Astrocyte (in vitro differentiated cells and primary cell): Measurements from ENCODE around the gene GPR26.

Experiments
- EZH2 ChIP-seq: IDR thresholded peaks from 2 replicates; pipeline ENCODE4 v1.6.1; 2012; ENCODE audit warnings: mild to moderate bottlenecking, low read length, inconsistent platforms; ENCODE audit not compliant: insufficient read depth
- TF ChIP-seq, protein P1 (sequence below): IDR thresholded peaks from 2 replicates; pipeline ENCODE4 v1.5.1; 2011; ENCODE audit warnings: low read depth, mild to moderate bottlenecking, inconsistent platforms, low read length, moderate library complexity; ENCODE audit not compliant: insufficient read depth

DNA sequence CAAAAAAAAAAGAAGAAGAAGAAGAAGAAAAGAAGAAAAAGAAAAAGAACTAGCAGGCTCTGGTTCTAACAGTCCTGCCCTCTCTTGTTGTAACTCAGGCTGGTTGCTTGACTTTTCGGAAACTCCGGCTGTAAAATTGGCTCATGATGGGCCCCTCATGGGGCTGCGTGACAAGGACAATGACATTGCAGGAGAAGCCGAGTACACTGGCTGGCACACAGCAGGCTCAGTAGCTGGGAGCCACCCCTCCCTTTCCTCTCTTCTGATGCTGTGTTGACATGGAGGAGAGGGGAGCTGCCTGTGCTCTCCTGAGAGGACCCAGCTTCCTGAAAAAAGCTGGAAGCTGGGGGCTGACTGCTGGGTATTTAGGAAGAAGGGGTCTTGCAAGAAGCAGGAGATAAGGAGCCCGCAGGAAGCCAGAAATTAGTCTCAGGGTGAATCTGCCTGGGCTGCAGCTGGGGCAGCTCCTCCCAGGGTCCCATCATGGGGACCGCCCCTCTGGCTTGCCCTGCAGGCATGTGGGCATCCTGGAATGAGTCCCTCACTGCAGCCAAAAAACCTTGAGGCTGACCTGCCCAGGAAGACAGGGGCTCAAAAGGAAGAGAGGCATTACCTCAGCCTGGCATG, 14.6 kb upstream of the GPR26 start:
- TF ChIP-seq, protein P1, sequence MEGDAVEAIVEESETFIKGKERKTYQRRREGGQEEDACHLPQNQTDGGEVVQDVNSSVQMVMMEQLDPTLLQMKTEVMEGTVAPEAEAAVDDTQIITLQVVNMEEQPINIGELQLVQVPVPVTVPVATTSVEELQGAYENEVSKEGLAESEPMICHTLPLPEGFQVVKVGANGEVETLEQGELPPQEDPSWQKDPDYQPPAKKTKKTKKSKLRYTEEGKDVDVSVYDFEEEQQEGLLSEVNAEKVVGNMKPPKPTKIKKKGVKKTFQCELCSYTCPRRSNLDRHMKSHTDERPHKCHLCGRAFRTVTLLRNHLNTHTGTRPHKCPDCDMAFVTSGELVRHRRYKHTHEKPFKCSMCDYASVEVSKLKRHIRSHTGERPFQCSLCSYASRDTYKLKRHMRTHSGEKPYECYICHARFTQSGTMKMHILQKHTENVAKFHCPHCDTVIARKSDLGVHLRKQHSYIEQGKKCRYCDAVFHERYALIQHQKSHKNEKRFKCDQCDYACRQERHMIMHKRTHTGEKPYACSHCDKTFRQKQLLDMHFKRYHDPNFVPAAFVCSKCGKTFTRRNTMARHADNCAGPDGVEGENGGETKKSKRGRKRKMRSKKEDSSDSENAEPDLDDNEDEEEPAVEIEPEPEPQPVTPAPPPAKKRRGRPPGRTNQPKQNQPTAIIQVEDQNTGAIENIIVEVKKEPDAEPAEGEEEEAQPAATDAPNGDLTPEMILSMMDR: no peak
- TF ChIP-seq EZH2: no peak
